Activated CD8-positive, alpha-beta memory T cell treated with anti-CD3 and anti-CD28 coated beads, Interleukin-2, amount 10 ng/mL, durations not matched to agents 7 days and 5 days (primary cell): ENCODE measurements around the gene MPST. TPM values are rescaled to one million over a fixed set of nuclear protein-coding genes. Genes with fewer than 3 reads are reported as not detected.
A peak's percentile ranks its signal among the peaks of the same experiment; 100 is the strongest.

Experiments used
- ATAC-seq: fragments of 150-1000 bp; cut with Tn5 transposase; one replicate; pipeline ENCODE4 v1.10.0; 2021; ENCODE audit warnings: moderate library complexity
- CTCF ChIA-PET: fragments of 350-600 bp; sonication (Branson Sonifier 250); formaldehyde crosslinking; loops from one replicate; lab custom pipeline; 2021; ENCODE audit warnings: antibody characterized with exemption; lab: Charles Lee
- DNase-seq: peaks from one replicate; pipeline ENCODE4 v3.0.0-alpha.2; 2020
- H3K27ac Mint-ChIP-seq: one replicate; pipeline ENCODE4 v1.8.0; 2021; ENCODE audit warnings: mild to moderate bottlenecking, mixed read lengths
- H3K27me3 Mint-ChIP-seq: one replicate; pipeline ENCODE4 v1.8.0; 2021; ENCODE audit warnings: mixed read lengths
- H3K36me3 Mint-ChIP-seq: one replicate; pipeline ENCODE4 v1.8.0; 2021; ENCODE audit warnings: mild to moderate bottlenecking, mixed read lengths
- H3K4me1 Mint-ChIP-seq: one replicate; pipeline ENCODE4 v1.8.0; 2021; ENCODE audit warnings: mixed read lengths
- H3K4me3 Mint-ChIP-seq: one replicate; pipeline ENCODE4 v1.8.0; 2021; ENCODE audit warnings: mild to moderate bottlenecking, moderate library complexity, mixed read lengths
- H3K9me3 Mint-ChIP-seq: one replicate; pipeline ENCODE4 v1.8.0; 2022; ENCODE audit warnings: low read depth, mixed read lengths
- total RNA-seq, 2 experiments: library from RNA; stranded (reverse); gene quantifications; one replicate each; pipeline ENCODE4 v1.2.3, GENCODE V29; 2021

MPST gene
- total RNA-seq, 2 experiments from 2014 or later, result 42.3 to 61.0 TPM

DNA sequence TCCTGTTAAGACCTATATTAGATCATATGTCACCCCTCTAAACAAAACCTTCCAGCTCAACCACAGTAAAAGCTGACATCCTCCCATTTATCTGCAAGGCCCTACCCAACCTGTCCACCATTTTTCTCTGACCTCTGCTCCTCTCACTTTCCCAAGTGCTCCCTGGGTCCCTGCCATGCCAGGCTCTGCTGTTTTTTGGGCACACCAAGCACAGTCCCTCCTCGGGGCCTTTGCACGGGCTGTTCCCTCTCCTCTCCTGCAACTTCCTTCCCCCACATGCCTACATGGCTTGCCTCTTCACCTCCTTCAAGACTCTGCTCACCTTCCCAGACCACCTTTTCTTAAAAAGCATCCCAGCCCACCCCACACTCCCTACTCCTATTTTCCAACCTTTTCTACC lies 10.1 kb upstream of the MPST start:
- Mint-ChIP-seq H3K27me3 (peaks cover 42% of the 10 kb centered on the region), H3K27ac (no peak overlapping the region), H3K4me1 (no peaks in the 10 kb centered on the region), H3K4me3 (no peak overlapping the region), H3K36me3 (no peaks in the 10 kb centered on the region), H3K9me3 (no peaks in the 10 kb centered on the region)
- ATAC-seq, result no peak
- CTCF ChIA-PET, result interaction anchor here (2.0 kb wide), 1 partner anchor 32 kb away, joined by 5 read pairs; no protein-coding TSS in a partner anchor
- DNase-seq, result no peak

DNA sequence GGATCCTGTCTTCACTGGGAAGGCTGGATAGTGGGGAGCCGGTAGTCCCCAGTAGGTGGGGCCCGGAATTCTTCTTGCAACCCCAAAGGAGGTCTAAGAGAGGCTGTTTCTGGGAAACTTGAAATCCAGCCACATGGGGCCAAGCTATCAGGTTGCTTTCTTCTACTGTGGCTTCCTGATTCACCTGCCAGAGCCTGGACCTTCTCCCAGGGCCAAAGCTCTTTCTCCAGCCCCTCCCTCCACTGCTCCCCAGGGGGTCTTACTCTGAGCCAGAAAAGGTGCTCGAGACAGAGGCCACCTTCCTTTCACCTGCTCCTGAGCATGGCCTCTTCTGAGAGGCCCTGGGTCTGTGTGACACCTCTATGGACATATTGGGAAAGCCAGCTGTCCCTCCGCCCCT lies 9.4 kb upstream of the MPST start:
- H3K27ac Mint-ChIP-seq, result no peak overlapping the region
- no peaks in the 10 kb centered on the region for H3K36me3 Mint-ChIP-seq
- no peak overlapping the region for H3K4me3 Mint-ChIP-seq
- H3K27me3 Mint-ChIP-seq, result peaks cover 38% of the 10 kb centered on the region
- H3K9me3 Mint-ChIP-seq, result no peaks in the 10 kb centered on the region
- ATAC-seq, result no peak
- CTCF ChIA-PET, result interaction anchor here (1.2 to 2.0 kb wide), 2 partner anchors 11 to 33 kb away, joined by 3 to 5 read pairs; no protein-coding TSS in a partner anchor
- H3K4me1 Mint-ChIP-seq, result no peaks in the 10 kb centered on the region
- no peak for DNase-seq

DNA sequence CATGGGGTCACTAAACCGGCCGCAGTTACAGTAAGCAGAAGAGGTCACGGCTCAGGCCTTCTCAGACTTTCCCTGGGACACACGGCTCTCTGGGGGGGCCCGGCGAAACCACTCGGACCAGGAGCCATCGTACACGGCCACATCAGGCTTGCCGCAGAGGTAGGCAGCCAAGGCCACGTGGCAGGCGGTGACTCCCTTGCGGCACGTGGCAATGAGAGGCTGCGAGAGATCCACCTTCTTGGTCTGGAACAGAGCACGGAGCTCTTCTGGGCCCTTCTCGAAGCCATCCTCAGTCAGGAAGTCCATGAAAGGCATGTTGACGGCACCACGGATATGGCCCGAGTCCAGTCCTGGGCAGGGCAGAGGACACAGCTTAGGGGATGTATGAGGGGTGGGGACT lies 8.6 kb upstream of the MPST start:
- no peaks in the 10 kb centered on the region for H3K9me3 Mint-ChIP-seq
- ATAC-seq, result no peak
- DNase-seq, result no peak
- H3K27me3 Mint-ChIP-seq, result peaks cover 30% of the 10 kb centered on the region
- no peaks in the 10 kb centered on the region for H3K36me3 Mint-ChIP-seq
- H3K27ac Mint-ChIP-seq, result no peak overlapping the region
- CTCF ChIA-PET, result interaction anchor here (1.2 kb wide), 1 partner anchor 10 kb away, joined by 3 read pairs; no protein-coding TSS in a partner anchor
- no peak overlapping the region for H3K4me3 Mint-ChIP-seq
- no peaks in the 10 kb centered on the region for H3K4me1 Mint-ChIP-seq

DNA sequence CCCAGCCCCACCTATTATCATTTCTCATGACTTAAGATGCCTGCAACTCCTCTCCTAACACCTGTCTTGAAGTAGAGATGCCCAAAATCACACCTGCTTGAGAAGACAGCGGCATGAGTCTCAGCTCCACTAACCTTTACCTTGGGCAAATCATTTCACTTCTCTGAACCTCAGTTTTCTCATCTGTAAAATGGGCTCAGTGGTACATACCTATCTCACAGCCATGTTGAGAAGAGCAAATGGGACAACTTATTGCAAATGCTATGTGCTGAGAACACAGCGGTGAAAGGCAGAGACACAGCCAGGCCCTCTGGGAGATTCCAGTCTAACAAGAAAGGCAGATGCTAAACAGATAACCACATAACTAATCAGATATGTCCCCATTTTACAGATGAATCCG lies 8.1 kb upstream of the MPST start:
- Mint-ChIP-seq H3K4me1 (no peaks in the 10 kb centered on the region), H3K4me3 (no peak overlapping the region), H3K27me3 (peaks cover 26% of the 10 kb centered on the region), H3K27ac (no peak overlapping the region), H3K36me3 (no peaks in the 10 kb centered on the region), H3K9me3 (no peaks in the 10 kb centered on the region)
- DNase-seq, result no peak
- ATAC-seq, result no peak
- CTCF ChIA-PET, result interaction anchor here (1.2 kb wide), 1 partner anchor 10 kb away, joined by 3 read pairs; no protein-coding TSS in a partner anchor

DNA sequence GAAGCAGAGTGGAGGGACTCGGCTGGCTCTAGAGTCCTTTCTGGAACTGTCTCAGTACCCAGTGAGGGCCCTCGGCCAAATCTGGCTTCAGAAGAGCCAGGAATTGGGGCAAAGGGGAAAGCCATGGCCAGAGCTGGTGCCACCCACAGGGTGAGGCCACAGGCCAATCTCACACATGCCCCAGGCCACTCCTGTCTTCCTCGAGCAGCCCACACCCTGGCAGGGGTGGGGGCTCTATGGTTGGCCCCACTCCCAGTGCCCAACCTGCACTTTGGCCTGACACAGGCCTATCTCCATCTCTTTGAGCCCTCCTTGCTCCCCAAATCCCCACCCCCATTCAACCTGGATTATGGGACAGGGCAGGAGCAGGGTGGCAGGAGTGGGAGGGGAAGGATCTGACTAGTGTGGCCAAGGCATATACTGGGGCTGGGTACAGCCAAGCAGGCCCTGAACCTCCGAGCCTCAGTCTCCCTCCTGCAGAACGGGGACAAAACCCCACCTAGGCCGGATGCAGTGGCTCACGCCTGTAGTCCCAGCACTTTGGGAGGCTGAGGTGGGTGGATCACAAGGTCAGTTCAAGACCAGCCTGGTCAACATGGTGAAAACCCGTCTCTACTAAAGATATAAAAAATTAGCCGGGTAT lies 7.2 kb upstream of the MPST start:
- H3K27me3 Mint-ChIP-seq, result peaks cover 17% of the 10 kb centered on the region
- ATAC-seq, result no peak
- H3K4me3 Mint-ChIP-seq, result no peak overlapping the region
- DNase-seq, result no peak
- no peaks in the 10 kb centered on the region for H3K36me3 Mint-ChIP-seq
- no peak overlapping the region for H3K27ac Mint-ChIP-seq
- CTCF ChIA-PET, result no interaction called here
- no peaks in the 10 kb centered on the region for H3K4me1 Mint-ChIP-seq
- no peaks in the 10 kb centered on the region for H3K9me3 Mint-ChIP-seq

DNA sequence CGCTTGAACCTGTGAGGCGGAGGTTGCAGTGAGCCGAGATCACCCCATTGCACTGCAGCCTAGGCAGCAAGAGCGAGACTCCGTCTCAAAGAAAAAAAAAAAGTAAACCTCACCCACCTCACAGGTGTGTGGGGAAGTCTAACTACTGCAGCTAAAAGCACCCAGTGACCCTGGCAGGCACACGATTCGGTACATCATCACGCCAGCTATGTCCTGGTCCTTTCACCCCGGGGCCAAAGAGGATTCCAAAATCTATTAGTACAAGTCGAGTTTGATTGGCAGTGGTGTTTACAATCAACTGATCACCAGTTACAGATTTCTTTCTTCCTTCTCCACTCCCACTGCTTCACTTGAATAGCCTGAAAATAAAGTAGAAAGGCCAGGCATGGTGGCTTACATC lies 6.6 kb upstream of the MPST start:
- no peak overlapping the region for H3K4me3 Mint-ChIP-seq
- H3K4me1 Mint-ChIP-seq, result peaks cover 3% of the 10 kb centered on the region
- no peaks in the 10 kb centered on the region for H3K9me3 Mint-ChIP-seq
- H3K36me3 Mint-ChIP-seq, result no peaks in the 10 kb centered on the region
- H3K27me3 Mint-ChIP-seq, result peaks cover 12% of the 10 kb centered on the region
- CTCF ChIA-PET, result interaction anchor here (1.6 kb wide), 1 partner anchor 20 kb away, joined by 3 read pairs; no protein-coding TSS in a partner anchor
- no peak overlapping the region for H3K27ac Mint-ChIP-seq
- ATAC-seq, result no peak
- no peak for DNase-seq

DNA sequence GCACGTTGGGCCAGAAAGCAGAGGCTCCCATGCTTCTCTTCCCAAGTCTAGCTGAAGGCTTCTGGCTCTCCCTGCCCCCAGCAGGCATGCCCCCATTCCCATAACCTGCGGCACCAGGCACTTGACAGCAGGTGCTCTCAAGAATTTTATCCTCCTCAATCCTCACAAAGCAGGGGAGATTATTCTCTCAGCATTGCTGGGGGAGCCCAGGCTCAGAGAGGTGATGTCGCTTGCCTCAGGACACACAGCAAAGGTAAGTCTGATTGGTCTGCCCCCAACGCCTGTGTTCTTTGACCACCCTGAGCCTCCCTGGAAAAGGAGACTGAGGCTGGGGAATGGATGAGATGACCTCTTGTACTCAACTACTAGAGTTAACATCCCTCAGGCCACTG lies 5.1 kb upstream of the MPST start:
- Mint-ChIP-seq H3K36me3 (no peaks in the 10 kb centered on the region), H3K27me3 (peaks cover 4% of the 10 kb centered on the region), H3K4me1 (peaks cover 4% of the 10 kb centered on the region), H3K27ac (no peak overlapping the region), H3K4me3 (no peak overlapping the region), H3K9me3 (no peaks in the 10 kb centered on the region)
- no peak for DNase-seq
- CTCF ChIA-PET, result interaction anchor here (1.6 kb wide), 1 partner anchor 19 kb away, joined by 3 read pairs; no protein-coding TSS in a partner anchor
- ATAC-seq, result no peak

DNA sequence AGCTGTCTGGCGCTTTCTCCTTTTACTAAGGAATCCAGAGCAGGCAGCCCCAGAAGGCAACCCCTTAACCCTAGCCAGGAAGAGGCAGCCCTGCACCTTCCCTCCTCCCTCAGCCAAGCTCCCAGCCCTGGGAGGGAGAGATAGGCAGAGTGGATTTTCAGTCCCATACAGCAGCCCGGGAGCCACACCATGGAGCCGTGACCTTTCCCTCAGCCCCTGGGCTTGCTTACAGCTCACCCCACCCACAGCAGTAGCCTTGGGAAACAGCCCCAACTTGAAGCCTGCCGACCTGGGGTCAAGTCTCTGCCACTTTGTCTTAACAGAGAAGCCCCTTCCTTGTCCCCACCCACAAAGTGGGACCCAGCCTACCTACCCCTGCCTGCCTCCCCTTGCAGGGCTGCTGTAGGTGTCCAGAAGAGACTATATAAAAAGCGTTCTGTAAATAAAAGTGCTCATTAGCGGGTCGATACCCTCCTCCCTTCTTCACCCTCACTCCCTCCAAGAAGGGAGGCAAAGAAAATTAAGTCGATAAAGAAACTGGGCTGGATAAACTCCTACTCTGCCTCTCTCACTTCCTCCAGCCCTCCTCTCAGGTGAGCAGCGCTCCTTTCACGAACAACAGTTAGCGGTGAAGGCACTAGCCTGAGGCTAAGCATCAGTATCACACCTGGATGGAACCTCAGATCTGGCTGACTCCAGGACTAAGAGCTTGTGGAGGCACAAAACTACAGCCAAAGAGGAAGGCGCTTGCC lies 4.5 kb upstream of the MPST start:
- CTCF ChIA-PET, result interaction anchor here (1.4 to 1.6 kb wide), 2 partner anchors 18 to 37 kb away, joined by 3 read pairs; no protein-coding TSS in a partner anchor
- no peaks in the 10 kb centered on the region for H3K27me3 Mint-ChIP-seq
- H3K36me3 Mint-ChIP-seq, result no peaks in the 10 kb centered on the region
- H3K4me3 Mint-ChIP-seq, result no peak overlapping the region
- H3K4me1 Mint-ChIP-seq, result peaks cover 6% of the 10 kb centered on the region
- H3K27ac Mint-ChIP-seq, result no peak overlapping the region
- ATAC-seq, result no peak
- no peak for DNase-seq
- H3K9me3 Mint-ChIP-seq, result no peaks in the 10 kb centered on the region

DNA sequence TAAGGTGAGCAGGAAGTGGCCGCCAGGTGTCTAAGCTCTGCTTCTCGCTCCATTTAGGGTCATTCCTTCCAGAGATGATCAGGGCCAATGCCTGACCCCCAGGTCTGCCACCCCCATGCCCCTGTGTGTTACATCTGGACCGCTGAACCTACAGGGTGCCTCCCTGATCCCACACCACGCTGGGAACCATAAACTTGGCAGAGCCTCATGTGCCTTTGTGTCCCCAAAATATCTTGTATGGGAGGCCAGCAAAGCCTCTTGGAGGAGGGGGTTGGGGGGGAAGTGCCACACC lies 4.0 kb upstream of the MPST start:
- Mint-ChIP-seq H3K36me3 (no peaks in the 10 kb centered on the region), H3K4me3 (no peak overlapping the region)

DNA sequence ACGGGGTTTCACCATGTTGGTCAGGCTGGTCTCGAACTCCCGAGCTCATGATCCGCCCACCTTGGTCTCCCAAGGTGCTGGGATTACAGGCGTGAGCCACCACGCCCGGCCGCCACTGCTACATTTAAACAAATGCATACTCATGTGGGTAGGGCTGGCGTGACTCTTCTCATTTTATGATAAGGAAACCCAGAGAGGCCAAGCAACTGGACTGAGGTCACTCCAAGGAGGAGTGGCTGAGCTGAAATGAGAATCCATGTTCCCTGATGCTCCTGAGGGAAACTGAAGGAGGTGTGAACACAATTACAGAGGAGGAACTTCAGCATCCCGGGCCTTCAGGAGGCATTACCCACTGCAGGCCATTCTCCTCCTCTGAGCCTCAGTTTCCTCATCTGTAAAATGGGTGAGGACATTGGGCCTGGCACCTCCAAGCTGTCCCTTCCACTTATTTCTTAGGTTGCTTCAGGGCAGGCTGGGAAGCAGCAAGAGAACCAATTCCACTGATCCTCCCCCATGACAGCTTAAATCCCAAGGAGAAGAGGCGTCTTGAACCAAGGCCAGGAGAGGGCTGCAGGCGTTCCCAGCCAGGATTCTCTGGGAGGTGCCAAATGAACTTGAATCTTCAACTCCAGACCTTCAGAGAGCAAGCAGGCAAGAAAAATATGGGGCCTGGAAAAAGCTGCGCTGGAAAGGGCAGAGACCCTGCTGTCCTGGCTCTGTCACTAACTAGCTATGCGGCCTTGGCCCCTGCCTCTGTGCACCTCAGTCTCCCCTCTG lies 3.2 kb upstream of the MPST start:
- no peak overlapping the region for H3K4me3 Mint-ChIP-seq
- ATAC-seq, result no peak

More for the DNA sequence above, 4.0 kb upstream of the MPST start:
- CTCF ChIA-PET, result interaction anchor here (1.3 to 1.4 kb wide), 2 partner anchors 37 to 233 kb away, joined by 3 to 4 read pairs; no protein-coding TSS in a partner anchor
- Mint-ChIP-seq H3K27ac (no peak overlapping the region), H3K4me1 (peaks cover 11% of the 10 kb centered on the region), H3K27me3 (no peaks in the 10 kb centered on the region), H3K9me3 (no peaks in the 10 kb centered on the region)
- no peak for ATAC-seq
- DNase-seq, result no peak

DNA sequence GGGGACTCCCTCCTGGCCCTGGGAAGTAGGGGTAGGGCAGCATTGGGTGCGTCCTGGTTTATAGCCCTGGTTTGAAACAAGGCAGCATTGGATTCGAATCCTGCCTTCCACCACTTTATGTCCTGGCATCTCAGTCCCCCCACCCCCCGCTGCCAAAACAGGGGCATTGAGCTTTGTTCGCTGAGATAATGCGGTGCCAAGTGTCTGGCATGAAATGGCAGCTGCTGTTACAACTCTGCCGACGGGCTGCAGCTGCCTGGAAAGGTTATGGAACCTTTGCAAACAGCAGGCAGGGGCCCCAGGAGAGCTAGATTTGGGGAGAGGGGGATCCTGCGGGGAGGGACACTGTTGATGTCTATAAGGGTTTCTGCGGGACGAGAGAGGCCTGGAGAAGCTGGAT lies 2.2 kb upstream of the MPST start:
- CTCF ChIA-PET, result interaction anchor here (0.5 to 7.7 kb wide), 3 partner anchors 28 to 255 kb away, joined by 3 to 48 read pairs (median 4); no protein-coding TSS in a partner anchor
- no peak overlapping the region for H3K27ac Mint-ChIP-seq
- DNase-seq (no peak), ATAC-seq (no peak)
- no peaks in the 10 kb centered on the region for H3K27me3 Mint-ChIP-seq
- H3K4me1 Mint-ChIP-seq, result peaks cover 22% of the 10 kb centered on the region
- no peaks in the 10 kb centered on the region for H3K9me3 Mint-ChIP-seq
- H3K36me3 Mint-ChIP-seq, result no peaks in the 10 kb centered on the region
- peak overlapping the region; percentile 24 for H3K4me3 Mint-ChIP-seq

More for the DNA sequence above, 3.2 kb upstream of the MPST start:
- H3K4me1 Mint-ChIP-seq, result peaks cover 17% of the 10 kb centered on the region
- CTCF ChIA-PET, result interaction anchor here (0.5 to 1.4 kb wide), 4 partner anchors 38 to 256 kb away, joined by 3 to 4 read pairs (median 4); no protein-coding TSS in a partner anchor
- H3K36me3 Mint-ChIP-seq, result no peaks in the 10 kb centered on the region
- no peak overlapping the region for H3K27ac Mint-ChIP-seq
- H3K27me3 Mint-ChIP-seq, result no peaks in the 10 kb centered on the region
- no peaks in the 10 kb centered on the region for H3K9me3 Mint-ChIP-seq
- no peak for DNase-seq

DNA sequence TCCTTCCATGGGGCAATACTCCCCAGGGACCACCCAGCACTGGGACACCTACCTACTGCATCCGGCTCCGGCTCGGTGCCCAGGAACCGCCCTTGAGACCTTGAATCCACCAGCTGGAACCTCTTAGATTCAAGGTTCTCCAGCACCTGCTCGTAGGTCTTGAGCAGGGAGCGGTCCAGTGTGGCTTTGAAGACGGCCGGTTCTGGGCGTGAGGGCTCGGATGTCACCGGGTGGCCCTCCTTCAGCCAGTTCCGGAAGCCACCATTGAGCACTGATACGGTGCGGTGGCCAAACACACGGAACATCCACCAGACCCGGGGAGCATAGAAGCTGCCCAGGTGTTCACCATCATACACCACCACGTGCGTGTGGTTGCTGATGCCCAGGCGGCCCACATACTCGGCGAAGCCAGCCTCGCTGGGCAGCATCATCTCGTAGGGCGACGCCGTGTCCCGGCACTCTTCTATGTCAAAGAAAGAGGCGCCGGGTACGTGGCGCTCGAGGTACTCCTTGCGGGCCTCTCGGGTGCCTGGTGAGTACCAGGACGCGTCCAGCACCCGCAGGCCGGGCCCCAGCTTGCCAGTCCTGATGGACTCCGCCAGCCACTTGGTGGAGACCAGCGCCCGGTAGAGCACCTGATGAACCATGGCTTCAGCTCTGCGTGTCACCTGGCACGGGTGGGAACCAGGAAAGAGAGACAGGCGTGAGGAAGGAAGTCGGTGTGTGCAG lies 1.3 kb upstream of the MPST start:
- no peaks in the 10 kb centered on the region for H3K36me3 Mint-ChIP-seq
- no peak for ATAC-seq
- H3K9me3 Mint-ChIP-seq, result no peaks in the 10 kb centered on the region
- DNase-seq, result no peak
- H3K27me3 Mint-ChIP-seq, result no peaks in the 10 kb centered on the region
- CTCF ChIA-PET, result interaction anchor here (1.0 to 7.7 kb wide), 8 partner anchors 13 to 242 kb away, joined by 3 to 48 read pairs (median 4); partner anchors contain the start of gene IFT27
- peaks cover 22% of the 10 kb centered on the region for H3K4me1 Mint-ChIP-seq
- peak overlapping the region; percentile 90 for H3K4me3 Mint-ChIP-seq
- H3K27ac Mint-ChIP-seq, result no peak overlapping the region
